CD4-positive, alpha-beta T cell treated with Interleukin-6 for 4 hours (primary cell): ENCODE measurements around the gene TMEM238.
"Not testable (repeated sequence)": the region's sequence is repeated elsewhere in the genome, so short reads cannot be mapped to it uniquely, and the experiment has no call there.

Experiments
- DNase-seq: peaks from one replicate; pipeline ENCODE4 v3.0.0-alpha.2; 2020; ENCODE audit warnings: mixed read lengths

Gene TMEM238, protein sequence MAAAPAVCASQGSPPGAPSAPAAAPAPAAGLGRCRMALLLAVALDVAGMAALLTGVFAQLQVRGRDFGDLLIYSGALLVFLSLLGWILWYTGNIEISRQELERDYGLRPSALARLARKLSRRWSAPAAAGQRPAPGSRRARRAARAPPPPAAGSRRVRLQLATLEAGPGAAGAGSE

DNA sequence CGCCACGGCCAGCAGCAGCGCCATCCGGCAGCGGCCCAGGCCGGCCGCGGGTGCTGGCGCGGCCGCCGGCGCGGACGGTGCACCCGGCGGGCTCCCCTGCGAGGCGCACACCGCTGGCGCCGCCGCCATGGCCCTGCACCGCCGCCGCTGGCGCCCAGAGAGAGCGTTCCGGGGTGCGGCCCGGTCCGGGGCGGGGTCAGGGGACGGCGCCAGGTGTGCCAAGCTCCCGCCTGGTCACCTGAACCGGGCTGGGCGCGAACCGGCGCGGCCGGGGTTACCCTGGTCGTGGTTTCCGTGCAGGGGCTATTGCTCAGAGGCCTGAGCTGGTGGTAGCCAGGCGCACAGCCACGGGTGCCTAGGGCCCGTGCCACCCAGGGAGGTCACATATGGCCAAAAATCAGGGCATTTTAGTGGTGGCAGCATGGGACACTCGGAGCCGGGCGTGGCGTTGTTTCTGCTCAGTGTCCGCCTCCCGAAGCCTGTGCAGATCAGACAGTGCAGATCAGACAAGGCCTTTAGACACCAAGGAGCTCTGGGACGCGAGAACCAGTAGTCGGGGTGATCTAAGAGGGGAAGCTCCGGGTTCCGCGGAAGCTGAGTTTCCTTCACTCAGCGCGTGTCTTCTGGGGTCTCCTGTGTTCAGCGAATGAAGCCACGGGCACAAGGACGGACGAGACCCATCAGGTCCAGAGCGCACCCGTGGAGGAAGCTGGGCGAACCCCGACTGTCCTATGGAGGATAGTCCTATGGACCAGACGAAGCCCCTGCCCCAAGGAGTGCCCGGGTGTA, at the start of gene TMEM238:
TMEM238 (minus strand) TSS at position 162 of the 789 bp plus-strand sequence; CDS start at position 129, 33 bp downstream.
- DNase-seq = peak; percentile 59

DNA sequence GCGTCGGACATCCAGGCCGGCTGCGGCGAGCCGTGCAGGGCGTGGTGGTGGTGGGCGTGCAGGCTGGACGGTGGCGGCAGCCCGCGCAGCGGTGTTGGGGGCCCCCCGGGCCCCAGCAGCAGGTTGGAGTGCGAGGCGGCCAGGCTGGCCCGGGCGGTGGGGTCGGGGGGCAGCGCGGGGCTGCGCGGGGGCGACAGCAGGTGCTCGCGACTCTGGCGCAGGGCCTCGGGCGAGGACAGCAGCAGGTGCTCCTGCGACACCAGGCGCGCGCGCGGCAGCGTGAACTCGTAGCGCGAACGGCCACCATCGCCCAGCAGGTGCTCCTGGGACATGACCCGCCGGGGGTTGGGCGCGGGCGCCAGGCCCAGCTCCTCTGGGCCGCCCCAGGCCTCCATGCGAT, 49.2 kb upstream of the TMEM238 start:
- DNase-seq = no peak

DNA sequence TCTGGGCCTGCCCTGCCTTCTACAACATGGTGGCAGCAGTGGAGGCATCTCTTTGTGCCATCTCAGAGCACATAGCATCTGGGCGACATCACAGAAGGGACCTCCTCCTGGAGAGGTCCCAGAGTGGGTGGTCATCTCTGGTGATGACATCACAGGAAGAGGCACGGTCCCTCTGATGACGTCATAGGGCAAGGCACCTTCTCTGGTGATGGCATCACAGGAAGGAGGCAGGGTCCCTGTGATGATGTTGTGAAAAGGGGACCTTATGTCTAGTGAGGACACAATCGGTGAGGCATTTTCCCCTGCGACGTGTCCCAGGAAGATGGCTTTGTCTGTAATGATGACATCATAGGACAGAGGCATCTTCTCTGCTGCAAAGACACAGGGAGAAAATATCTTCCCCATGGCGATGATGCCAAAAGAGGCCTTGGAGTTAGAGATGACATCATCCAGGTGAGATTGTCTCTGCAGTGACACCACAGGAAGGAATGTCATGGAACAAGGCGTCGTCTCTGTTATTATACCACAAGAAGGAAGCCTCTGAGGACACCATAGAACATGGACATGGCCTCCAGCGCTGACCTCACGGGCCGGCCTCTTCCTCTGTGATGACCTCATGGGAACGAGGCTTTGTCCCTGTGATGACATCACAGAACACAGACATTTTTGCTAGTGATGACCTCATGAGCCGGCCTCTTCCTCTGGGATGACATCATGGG, 48.3 kb upstream of the TMEM238 start:
- no peak for DNase-seq

DNA sequence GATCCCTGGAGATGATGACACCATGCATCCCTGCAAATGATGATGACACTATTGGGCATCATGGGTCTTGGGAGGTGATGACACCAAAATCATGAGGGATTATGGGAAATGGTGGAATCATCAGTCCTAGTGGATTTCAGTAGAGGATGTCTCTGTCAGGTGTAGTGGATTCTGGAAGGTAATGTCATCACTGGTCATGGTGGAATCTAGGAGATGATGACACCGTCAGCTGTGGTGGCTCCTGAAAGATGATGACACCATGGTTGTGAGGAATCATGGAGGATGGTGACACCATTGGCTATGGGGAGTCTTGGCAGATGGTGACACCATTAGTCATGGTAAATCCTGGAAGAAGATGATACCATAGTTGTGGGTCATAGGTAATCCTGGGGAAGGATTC, 47.1 kb upstream of the TMEM238 start:
- DNase-seq = no peak

DNA sequence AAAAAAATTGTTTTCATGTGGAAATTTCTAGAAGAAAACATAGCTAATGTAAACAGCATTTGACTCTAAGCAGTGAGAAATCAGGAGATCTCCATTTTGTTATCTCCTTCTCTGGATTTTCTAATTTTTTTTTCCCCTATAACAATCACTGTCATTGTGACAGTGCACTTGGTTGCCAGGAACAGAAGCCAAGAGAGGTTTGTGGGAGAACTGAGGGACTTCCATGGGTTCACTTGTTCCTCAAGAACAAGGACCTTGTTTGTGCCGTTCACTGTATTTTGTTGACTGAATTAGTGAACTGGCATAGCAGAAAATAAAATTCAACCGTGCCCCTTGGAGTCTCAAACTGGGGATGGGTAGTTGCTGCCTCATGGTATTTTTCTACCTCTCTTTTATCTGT, 42.0 kb upstream of the TMEM238 start:
- DNase-seq = no peak

DNA sequence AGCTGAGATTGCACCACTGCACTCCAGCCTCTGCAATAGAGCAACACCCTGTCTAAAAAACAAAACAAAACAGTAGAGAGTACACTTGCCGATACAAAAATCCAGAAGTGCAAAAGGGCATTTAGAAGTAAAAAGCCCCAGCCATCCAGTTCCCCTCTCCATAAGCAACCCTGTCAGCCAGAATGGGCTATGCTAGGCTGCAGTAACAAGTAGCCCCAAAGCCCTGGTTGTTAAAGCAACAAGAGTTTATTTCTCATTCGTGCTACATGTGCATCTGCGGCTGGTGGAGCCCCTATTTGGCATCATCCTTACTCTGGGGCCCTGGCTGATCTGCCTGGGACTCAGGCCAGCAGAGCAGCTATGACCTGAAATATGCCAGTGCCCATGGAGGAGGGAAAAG, 40.4 kb upstream of the TMEM238 start:
- no peak for DNase-seq

DNA sequence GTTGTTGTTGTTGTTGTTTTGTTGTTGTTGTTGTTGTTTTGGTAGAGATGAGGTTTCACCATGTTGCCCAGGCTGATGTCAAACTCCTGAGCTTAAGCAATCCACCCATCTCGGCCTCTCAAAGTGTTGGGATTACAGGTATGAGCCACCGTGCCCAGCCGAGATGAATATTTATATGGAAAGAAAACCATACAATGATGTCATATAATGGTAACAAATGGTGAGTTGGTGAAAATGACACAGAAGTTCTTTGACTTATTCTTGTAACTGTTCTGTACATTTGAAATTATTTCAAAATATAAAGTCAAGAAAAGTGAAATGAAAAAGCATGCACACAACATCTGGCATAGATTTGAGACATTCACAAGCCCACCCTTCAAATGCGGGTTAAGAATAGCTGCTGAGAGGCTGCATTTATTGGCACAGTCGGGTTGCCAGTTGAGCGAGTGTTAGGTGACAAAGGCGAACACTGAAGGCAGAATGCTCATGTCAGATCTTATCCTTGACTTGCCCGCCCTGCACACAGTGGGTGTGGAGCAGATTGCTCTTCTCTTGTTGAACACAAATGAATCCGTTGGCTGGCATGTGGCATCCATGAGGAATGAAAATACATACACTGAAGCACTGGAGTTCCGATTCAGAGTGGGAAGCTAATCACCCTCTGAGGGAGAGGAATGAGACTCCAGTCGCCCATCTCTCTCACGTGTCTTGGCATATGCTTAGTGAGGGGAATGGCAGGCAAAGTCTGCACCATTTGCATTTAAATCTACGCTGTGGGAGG, 39.3 kb upstream of the TMEM238 start:
- no peak for DNase-seq

DNA sequence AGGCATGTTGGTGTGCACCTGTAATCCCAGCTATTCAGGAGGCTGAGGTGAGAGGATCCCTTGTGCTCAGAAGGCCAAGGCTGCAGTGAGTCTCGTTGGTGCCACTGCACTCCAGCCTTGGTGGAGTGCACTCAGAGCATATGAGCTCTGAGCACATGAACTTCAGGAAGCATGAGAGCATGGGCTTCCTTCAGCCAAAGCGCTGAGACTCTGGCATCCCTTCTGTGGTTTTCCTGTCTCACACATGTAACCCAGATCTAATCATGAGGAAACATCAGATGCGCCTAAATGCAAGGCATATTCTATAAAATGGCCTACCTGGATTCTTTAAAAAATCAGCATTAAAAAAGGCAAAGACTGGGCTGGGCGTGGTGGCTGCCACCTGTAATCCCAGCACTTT, 37.2 kb upstream of the TMEM238 start:
- DNase-seq = peak; percentile 70

DNA sequence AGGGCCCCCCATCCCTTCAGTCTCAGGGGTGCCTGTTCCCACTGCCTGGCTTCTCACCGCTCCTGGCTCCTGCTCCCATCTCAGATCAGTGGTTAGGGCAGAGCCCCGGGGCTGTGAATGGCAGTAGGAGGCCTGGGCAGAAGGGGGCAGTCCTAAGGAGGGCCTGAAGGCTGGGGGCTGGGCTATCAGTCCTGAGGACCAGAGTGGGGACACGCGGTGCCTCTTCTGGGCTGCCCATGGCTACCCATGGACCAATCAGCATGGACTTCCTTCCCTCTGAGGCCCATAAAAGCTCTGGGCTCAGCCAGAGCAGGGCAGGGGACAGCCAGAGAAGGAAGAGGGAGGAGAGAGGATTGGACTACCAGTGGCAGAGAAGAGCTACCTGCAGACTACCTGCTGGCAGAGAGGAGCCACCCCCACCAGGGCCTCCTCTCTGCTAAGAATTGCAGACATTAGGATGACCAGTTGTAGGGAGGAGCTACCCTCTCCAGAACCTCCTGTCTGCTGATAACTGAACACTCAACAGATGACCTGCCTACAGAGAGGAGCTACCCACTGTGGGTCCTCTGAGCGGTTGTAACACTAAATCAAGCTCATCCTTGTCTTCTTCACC, 35.6 kb upstream of the TMEM238 start:
- no peak for DNase-seq

DNA sequence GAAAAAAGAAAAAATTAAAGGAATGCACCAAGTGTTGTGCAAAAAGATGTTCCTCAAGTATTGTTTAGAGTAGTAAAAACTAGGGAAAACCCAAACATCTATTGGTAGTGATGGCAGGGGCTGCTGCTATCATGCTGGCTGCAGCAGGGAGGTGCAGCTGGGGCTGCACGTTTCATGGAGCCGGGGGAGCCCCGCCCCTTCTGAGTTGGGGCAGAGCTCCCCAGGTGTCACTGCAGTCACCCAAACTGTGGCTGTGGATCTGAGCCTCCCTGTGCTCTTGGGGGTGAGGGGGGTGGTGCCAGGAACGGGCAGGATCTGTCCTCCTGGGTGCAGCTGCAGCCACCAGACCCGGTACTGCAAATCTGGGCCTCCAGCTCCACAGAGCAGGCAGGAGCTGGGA, 35.0 kb upstream of the TMEM238 start:
- DNase-seq = no peak

DNA sequence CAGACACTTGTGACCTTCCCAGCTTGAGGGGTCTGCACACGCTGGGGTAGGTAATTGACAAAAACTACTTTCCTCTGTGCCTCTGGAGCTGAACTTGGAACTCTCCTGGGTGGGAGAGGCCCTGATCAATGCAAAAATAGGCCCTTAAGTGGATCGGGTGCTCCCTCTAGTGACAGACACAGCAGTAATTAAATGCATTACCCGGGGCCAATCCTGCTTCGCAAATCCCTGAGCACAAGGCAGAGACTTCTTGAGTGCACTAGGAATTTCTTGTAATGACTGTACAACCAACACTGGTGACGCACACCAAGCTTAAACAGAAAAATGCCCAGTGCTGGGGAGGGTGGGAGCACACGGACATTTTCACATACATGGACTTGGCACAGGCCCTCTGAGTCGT, 34.1 kb upstream of the TMEM238 start:
- DNase-seq = peak; percentile 68

DNA sequence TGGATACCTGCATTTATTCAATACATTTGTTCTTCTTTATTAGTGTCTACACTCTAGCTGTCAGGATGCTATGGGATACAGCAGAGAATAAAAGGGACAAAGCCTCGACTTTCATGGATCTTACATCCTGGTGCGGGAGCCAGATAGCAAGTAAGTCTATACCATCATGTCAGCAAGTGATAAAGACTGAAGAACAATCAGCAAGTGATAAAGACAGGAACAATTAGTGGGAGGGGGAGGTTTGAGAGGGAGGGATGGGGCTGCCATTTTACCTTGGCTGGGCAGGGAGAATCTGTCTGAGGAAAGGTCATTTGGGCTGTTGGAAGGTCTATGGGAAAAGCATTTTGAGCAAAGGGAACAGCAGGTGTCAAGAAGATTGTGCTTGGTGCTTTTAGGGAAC, 26.1 kb upstream of the TMEM238 start:
- no peak for DNase-seq

DNA sequence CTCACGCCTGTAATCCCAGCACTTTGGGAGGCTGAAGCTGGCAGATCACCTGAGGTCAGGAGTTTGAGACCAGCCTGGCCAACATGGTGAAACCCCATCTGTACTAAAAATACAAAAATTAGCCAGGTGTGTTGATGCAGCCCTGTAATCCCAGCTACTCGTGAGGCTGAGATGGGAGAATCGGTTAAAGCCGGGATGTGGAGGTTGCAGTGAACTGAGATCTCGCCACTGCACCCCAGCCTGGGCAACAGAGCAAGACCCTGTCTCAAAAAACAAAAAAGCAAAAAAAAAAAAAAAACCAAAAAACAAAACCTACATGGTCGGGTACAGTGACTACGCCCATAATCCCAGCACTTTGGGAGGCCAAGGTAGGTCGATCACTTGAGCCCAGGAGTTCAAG, 25.1 kb upstream of the TMEM238 start:
- DNase-seq = not testable (repeated sequence)

DNA sequence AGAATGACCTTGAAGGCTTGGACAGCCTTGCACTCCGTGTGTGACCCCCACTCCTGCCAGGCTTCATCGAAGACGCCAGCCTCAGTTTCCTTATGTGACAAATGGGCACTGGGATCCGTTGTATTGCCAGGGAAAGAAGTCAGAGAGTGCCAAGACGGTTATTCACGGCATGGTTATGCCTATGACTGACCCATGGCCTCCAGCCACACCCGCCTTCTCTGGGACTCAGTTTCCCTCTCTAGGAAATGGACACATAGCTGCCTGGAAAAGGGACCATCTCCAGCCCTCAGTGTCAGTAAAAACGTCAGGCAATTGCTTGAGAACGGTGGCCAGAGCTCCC, 24.4 kb upstream of the TMEM238 start:
- no peak for DNase-seq

DNA sequence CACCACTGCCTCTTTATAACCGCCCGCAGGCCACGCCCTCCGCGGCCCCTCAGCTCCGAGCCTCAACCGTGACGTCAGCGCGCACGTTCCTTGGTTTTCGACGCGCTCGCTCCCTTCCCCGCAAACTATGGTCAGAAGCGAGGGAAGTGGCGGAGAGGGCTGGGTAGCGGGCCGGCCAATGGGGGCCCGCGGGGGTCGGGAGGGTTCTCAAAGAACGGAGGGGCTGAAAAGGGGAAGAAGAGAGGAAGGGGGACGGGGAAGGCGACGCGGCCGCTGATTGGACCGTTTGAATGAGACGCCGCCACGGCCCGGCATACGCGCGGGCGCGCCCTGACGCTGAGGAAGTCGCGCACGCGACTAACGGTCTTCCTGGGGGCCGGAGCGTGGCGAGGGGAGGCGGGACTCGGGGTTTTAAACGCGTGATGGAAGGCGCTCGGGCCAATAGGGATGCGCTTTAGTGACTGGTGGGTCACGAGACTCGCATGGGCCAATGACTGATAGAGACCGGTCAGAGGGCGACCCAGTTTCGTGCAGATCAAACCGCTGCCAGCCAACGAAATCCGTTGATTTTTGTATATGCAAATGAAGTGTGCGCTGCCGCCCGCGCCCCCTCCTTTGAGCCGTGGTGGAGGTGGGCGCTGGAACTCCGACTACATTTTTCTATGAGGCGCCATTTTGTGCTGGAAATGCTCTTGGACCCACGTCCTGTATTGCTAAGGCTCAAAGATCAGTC, 23.9 kb upstream of the TMEM238 start:
- peak; percentile 97 for DNase-seq

DNA sequence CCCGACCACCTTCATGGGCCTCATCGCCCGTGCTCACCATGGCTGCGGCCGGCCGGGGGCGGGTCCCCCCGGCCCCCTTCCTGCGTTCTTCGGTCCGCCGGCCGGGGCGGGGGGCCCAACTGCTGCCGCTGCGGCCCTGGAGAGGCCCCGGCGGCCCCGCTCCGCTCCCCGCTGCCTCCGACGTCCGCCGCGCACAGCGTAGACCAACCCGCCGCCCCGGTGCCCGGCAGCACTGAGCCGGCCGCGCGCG, 23.4 kb upstream of the TMEM238 start, which contains the start of gene UBE2S:
UBE2S (minus strand) TSS at position 239 of the 250 bp plus-strand sequence; CDS start at position 40, 199 bp downstream.
- not testable (repeated sequence) for DNase-seq

DNA sequence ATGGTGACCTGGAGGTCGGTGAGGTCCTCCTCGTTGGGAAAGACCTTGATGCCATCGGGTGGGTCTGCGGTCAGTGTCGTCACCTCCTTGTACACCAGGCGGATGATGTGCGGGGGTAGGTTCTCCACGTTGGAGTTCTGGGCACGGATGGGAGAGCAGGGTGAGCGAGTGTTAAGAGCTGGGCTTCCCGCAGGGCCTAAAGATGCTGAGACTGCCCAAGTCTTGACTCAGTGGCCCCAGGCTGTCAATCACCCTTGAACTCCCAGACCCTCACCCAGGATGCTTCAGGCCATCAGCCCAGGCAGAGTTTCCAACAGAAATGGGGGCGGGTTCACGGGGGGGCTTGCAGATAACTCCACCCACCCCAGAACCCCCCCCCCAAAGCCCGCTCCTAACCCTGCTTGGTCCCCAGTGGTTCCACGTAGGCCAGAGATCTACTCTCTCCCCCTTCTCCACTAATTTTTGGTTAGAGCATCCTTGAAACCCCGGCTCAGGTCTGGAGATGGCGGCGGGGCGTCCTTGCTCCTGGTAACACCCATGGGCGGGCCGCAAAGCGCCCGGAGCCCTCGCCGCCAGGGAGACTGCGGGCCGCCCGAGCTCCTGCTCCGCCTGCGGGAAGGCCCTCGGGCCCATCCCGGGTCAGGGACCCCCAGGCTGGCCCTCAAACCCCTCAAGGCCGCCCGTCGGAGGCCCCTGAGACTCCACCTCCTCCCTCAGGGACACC, 22.9 kb upstream of the TMEM238 start:
- peak; percentile 41 for DNase-seq

DNA sequence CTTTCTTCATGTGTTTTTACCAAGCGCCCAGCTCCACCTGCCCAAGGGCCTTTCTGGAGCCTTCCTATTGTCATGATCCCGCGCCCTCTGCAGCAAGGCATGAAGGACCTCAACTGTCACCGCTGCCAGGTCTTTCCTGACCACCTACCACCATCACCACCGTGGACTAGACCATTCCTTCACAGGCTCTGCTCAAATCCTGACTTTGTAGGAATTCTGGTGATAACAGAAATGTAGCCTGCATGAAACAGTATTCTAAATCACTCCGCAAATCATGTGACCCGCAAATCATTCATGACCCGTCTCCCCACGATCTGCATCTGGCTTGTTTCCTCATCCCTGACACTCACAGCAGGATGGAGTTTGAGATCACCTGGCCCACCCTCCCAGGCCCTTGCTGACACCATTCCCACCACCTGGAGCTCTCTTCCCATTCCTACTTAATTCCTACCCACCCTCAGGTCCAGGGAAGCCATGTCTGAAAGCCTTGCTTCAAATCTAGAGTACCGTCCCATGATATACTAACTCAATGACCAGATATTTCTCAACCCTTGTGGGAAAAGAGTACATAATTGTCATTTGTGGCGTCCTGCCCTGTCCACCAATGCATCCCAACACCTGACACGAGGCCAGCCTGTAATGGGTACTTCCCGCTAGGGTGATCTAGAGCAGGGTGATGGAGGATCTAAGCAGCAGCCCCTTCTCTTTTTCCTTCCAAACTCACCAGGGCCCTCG, 22.2 kb upstream of the TMEM238 start:
- DNase-seq = no peak

DNA sequence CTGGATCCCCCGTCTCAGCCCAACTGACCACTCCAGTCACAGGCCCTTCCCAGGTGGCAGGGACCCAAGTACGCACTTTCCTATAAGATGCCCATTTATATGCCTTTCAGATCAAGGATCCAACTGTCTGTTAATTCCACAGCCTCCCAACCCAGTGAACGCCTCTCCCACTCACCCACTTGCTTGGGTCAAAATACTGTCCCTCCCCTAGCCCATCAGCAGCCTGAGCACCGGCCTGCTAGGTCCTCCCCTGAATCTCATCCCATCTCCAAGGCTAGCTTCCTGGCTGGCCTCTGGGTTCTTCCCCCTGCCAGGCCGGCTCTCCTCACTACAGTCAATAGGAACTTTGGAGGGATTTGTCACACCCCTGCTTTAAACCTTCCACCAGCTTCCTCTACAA, 21.5 kb upstream of the TMEM238 start:
- no peak for DNase-seq

DNA sequence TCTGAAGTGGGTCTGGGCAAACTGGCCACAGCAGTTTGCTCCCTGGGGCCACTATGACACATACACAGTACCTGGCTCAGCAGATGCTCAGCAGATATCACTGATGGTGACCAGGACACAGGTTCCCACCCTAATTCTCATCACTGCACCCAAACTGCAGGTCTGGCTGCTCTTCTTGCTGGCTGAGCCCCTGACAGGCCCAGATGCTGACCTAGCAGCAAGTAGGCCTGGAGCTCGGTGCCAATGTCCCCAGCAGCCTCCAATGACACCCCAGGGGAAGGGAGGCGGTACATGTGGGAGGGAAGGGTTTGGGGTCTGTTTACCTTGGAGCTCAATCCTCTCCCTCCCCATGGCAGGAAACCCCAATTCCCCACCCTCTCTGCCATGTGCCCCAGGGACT, 18.4 kb upstream of the TMEM238 start:
- DNase-seq = no peak

DNA sequence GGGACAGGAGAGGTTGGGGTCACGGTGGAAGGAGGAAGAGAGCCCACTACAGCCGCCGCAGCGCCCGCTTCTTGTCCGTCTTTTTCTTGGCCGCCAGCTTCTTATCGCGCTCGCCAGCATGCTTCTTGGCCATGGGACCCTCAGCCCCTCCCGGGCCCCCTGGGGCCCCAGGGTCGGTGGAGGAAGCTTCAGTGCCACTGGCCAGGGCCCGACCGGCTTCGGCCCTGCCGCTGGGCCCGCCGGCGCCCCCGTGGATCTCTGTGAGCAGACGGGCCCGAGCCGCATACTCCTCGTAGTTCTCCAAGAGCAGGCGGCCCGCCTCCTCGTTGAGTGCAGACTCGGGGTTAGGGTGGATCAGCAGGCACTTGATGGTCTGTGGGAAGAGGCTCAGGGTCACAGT, 17.3 kb upstream of the TMEM238 start:
- DNase-seq = not testable (repeated sequence)
